Keratinocyte (primary cell): ENCODE measurements around the gene TAS1R3. TPM values are rescaled to one million over a fixed set of nuclear protein-coding genes. Genes with fewer than 3 reads are reported as not detected.

Experiments used
- DNase-seq: peaks from one replicate; pipeline ENCODE4 v3.0.0-alpha.2; 2011; ENCODE audit warnings: low read depth, missing footprints, low spot score
- FAIRE-seq: peaks from 2 replicates; lab custom pipeline; 2011; peaks lifted over from hg19 to GRCh38; lab: Jason Lieb, UNC
- H2AFZ ChIP-seq: 2 replicates; pipeline ENCODE4 v1.6.0; 2012; ENCODE audit warnings: low read length, control low read depth, inconsistent platforms; ENCODE audit not compliant: control insufficient read depth
- H3K27ac ChIP-seq: 2 replicates; pipeline ENCODE4 v1.5.1; 2011; ENCODE audit warnings: low read length; ENCODE audit not compliant: control insufficient read depth, insufficient read depth
- H3K27me3 ChIP-seq: 3 replicates; pipeline ENCODE4 v1.6.0; 2011; ENCODE audit warnings: low read length; ENCODE audit not compliant: control insufficient read depth, insufficient read depth; ENCODE audit errors: extremely low read depth
- H3K36me3 ChIP-seq, 2 experiments: 2 replicates in 1 of 2; 3 replicates in 1 of 2; pipeline ENCODE4 v1.5.1; 2011; ENCODE audit warnings: low read length in 2 of 2, mild to moderate bottlenecking in 1 of 2; ENCODE audit not compliant: control insufficient read depth in 2 of 2, insufficient read depth in 2 of 2; ENCODE audit errors: extremely low read depth in 1 of 2
- H3K4me1 ChIP-seq: 3 replicates; pipeline ENCODE4 v1.5.1; 2011; ENCODE audit warnings: low read length; ENCODE audit not compliant: control insufficient read depth, insufficient read depth; ENCODE audit errors: extremely low read depth
- H3K4me2 ChIP-seq: 3 replicates; pipeline ENCODE4 v1.6.0; 2011; ENCODE audit warnings: low read depth, low read length; ENCODE audit not compliant: control insufficient read depth, insufficient read depth; ENCODE audit errors: extremely low read depth
- H3K4me3 ChIP-seq, 3 experiments: fragments of 200-600 bp in 1 of 3; sonication (generic) in 1 of 3; 2 replicates in 2 of 3; 3 replicates in 1 of 3; pipeline ENCODE4 v1.5.1; 2011 to 2016; ENCODE audit warnings: low read length in 3 of 3, mild to moderate bottlenecking in 3 of 3, control low read depth in 2 of 3, inconsistent platforms in 1 of 3, low read depth in 1 of 3, mixed read lengths in 1 of 3, mixed run types in 1 of 3, moderate library complexity in 1 of 3; ENCODE audit not compliant: control insufficient read depth in 2 of 3, insufficient read depth in 2 of 3; ENCODE audit errors: extremely low read depth in 1 of 3
- H3K79me2 ChIP-seq: 2 replicates; pipeline ENCODE4 v1.6.0; 2012; ENCODE audit warnings: low read length; ENCODE audit not compliant: control insufficient read depth, insufficient read depth
- H3K9ac ChIP-seq: 3 replicates; pipeline ENCODE4 v1.6.0; 2011; ENCODE audit warnings: low read length; ENCODE audit not compliant: control insufficient read depth, insufficient read depth; ENCODE audit errors: extremely low read depth
- H3K9me1 ChIP-seq: 3 replicates; pipeline ENCODE4 v1.6.0; 2011; ENCODE audit warnings: low read length; ENCODE audit not compliant: control insufficient read depth, insufficient read depth; ENCODE audit errors: extremely low read depth
- H3K9me3 ChIP-seq: 2 replicates; pipeline ENCODE4 v1.5.1; 2012; ENCODE audit warnings: low read depth, low read length; ENCODE audit not compliant: control insufficient read depth
- H4K20me1 ChIP-seq: 3 replicates; pipeline ENCODE4 v1.6.0; 2011; ENCODE audit warnings: low read length; ENCODE audit not compliant: control insufficient read depth, insufficient read depth; ENCODE audit errors: extremely low read depth
- CTCF ChIP-seq, 3 experiments: IDR thresholded peaks in 1 of 3; conservative IDR thresholded peaks in 1 of 3; optimal IDR thresholded peaks in 1 of 3; 2 replicates in 2 of 3; 3 replicates in 1 of 3; pipeline versions ENCODE3 to v1.5.1; 2011; ENCODE audit warnings: low read length in 3 of 3, mild to moderate bottlenecking in 3 of 3, moderate library complexity in 2 of 3, control low read depth in 1 of 3, inconsistent platforms in 1 of 3; ENCODE audit not compliant: insufficient read depth in 2 of 3; ENCODE audit errors: extremely low read depth in 1 of 3
- EZH2 ChIP-seq: IDR thresholded peaks from one replicate; pipeline ENCODE4 v1.6.1; 2012; ENCODE audit warnings: inconsistent platforms, mild to moderate bottlenecking, low read length, moderate library complexity
- dilution Hi-C: fragments of 300-500 bp; cut with MboI; formaldehyde crosslinking; loops from one replicate; pipeline ENCODE4 v1.7.0; 2020; ENCODE audit warnings: low sequenced_read_pairs; ENCODE audit not compliant: extremely low pct_ligation_motif_present
- polyA plus RNA-seq, 5 experiments: library from polyadenylated mRNA; depleted of rRNA in 3 of 5; stranded (reverse) in 3 of 5; stranded (forward) in 1 of 5; unstranded in 1 of 5; fragments of >200 nt; gene quantifications; 1 replicate in 1 of 5; 2 replicates in 3 of 5; 3 replicates in 1 of 5; pipeline versions ENCODE4 v1.2.1 to v1.2.3, GENCODE V29; 2011 to 2012; ENCODE audit warnings: missing spikeins in 2 of 5, low read depth in 1 of 5, low replicate concordance in 1 of 5

The TAS1R3 gene
- polyA plus RNA-seq, 1 donor (not counting 4 experiments of a cell fraction or from before 2014, with no cell fraction given) = 0.04 TPM

GRCh38 chr1:1342584-1343115 is 11.6 kb downstream of the TAS1R3 start:
- Histone ChIP-seq H3K9ac (no peak overlapping the region), H3K27ac (no peak overlapping the region), H3K4me2 (no peak overlapping the region), H3K9me3 (no peaks in the 10 kb centered on the region), H3K79me2 (peaks cover 70% of the 10 kb centered on the region), H3K4me1 (peaks cover 38% of the 10 kb centered on the region), H3K9me1 (no peaks in the 10 kb centered on the region), H2AFZ (no peak overlapping the region), H3K27me3 (no peaks in the 10 kb centered on the region), H3K36me3 (peaks cover 11 to 19% of the 10 kb centered on the region in 2 experiments), H4K20me1 (peaks cover 11% of the 10 kb centered on the region), H3K4me3 (no peak overlapping the region)
- FAIRE-seq (no peak), DNase-seq (no peak)
- dilution Hi-C loops = no loop called here
- TF ChIP-seq EZH2 (no peak), CTCF (optimal IDR thresholded peaks at IDR 0.05 in 1 of 3, IDR thresholded peaks at IDR 0.05 in 1 of 3, conservative IDR thresholded peaks at IDR 0.05 in 1 of 3; ENCODE audit: extremely low read depth in 1 of 3, insufficient read depth in 2 of 3, low read length in 3 of 3) (no peak)

- Histone ChIP-seq H3K36me3 (peaks cover 8 to 19% of the 10 kb centered on the region in 2 experiments), H3K27me3 (no peaks in the 10 kb centered on the region), H3K4me2 (peak overlapping the region; percentile 94), H3K27ac (peak overlapping the region; percentile 92), H3K4me1 (peaks cover 40% of the 10 kb centered on the region), H4K20me1 (peaks cover 11% of the 10 kb centered on the region), H2AFZ (no peak overlapping the region), H3K9ac (peak overlapping the region; percentile 79), H3K9me1 (no peaks in the 10 kb centered on the region), H3K4me3 (peak overlapping the region; percentile 31 to 63 (median 36)), H3K9me3 (no peaks in the 10 kb centered on the region), H3K79me2 (peaks cover 83% of the 10 kb centered on the region)
- dilution Hi-C loops = no loop called here
- FAIRE-seq (no peak), DNase-seq (no peak)
- TF ChIP-seq CTCF (optimal IDR thresholded peaks at IDR 0.05 in 1 of 3, IDR thresholded peaks at IDR 0.05 in 1 of 3, conservative IDR thresholded peaks at IDR 0.05 in 1 of 3; ENCODE audit: extremely low read depth in 1 of 3, insufficient read depth in 2 of 3, low read length in 3 of 3) (no peak), EZH2 (no peak)
Measured at GRCh38 chr1:1343811-1344421, 12.8 kb downstream of the TAS1R3 start.
